HEK293T (cell line): ENCODE data around the gene SURF1.

Experiments
- BHLHE40 ChIP-seq: fragments of 450-650 bp; IDR thresholded peaks from 2 replicates; pipeline ENCODE4 v1.6.1; 2016; ENCODE audit warnings: mild to moderate bottlenecking, moderate library complexity, borderline replicate concordance
- ELF4 ChIP-seq: fragments of 450-650 bp; IDR thresholded peaks from 2 replicates; pipeline ENCODE4 v1.6.1; 2017; ENCODE audit warnings: antibody characterized with exemption
- FOXA1 ChIP-seq: fragments of 450-650 bp; IDR thresholded peaks from 2 replicates; pipeline ENCODE4 v1.6.1; 2016; ENCODE audit warnings: mild to moderate bottlenecking
- FOXK2 ChIP-seq: fragments of 450-650 bp; IDR thresholded peaks from 2 replicates; pipeline ENCODE4 v1.6.1; 2016; ENCODE audit warnings: mild to moderate bottlenecking
- FOXM1 ChIP-seq: fragments of 450-650 bp; IDR thresholded peaks from 2 replicates; pipeline ENCODE4 v1.6.1; 2017; ENCODE audit warnings: mild to moderate bottlenecking, borderline replicate concordance
- L3MBTL2 ChIP-seq: fragments of 450-650 bp; conservative IDR thresholded peaks from 2 replicates; pipeline ENCODE4 v1.6.1; 2016; ENCODE audit warnings: mild to moderate bottlenecking
- SP1 ChIP-seq: fragments of 450-650 bp; IDR thresholded peaks from 2 replicates; pipeline ENCODE4 v1.6.1; 2017
- SUZ12 ChIP-seq: fragments of 450-650 bp; IDR thresholded peaks from 2 replicates; pipeline ENCODE4 v1.6.1; 2016; ENCODE audit warnings: mild to moderate bottlenecking

DNA sequence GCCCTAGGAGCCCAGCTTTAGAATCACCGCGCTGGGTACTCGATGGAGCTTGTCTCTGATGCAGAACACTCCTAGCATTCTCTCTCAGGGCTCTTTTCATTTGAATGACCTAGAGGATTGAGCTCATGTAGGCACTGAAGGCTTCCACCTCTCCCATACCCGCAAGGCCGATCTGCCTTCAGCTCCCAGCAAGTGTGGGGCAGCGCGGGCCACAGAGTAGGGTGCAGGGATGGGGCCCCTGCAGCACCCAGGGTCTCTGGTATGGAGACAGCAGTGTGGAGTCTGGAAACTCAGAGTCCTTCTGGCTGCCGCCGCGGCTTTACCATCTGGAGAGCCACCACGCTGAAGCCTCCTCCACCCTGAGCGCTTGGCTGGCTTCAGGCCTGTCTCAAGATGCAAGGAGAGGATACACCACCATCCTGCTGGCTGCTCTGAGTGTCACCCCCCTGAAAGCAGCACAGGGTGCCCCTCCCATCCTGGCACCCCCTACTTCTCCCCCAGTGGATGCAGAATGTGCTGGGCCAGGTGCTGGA, 32.8 kb upstream of the SURF1 start:
- TF ChIP-seq ELF4 (no peak), SP1 (no peak), FOXK2 (no peak), L3MBTL2 (no peak), FOXM1 (no peak), BHLHE40 (no peak), FOXA1 (no peak), SUZ12 (no peak)
